ENCODE data around the gene DHX32.

DNA sequence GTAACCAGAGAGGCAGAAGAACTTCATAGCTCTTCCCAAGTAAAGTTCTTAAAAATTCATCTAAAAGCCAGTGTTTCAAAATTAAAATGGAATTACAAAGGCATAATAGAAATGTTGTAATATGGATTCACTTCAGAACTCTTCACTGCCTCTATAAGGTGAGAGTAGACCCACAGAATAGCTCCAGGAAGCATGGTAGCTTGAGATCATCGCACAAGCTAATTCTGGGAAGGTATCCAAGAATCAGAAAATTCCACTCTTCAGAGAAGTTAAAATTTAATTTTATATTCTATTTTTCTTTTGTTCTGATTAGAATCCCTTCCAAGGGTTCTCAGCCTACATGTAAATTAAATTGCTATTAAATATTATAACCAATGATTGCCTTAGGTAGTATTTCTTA is 1.5 kb upstream of the DHX32 start:
- TF ChIP-seq CTCF (IDR thresholded peaks at IDR 0.05; ENCODE audit: poor library complexity, severe bottlenecking) (no peak), REST (IDR thresholded peaks at IDR 0.05; ENCODE audit: borderline replicate concordance) (no peak), EZH2 (IDR thresholded peaks at IDR 0.05; ENCODE audit: borderline replicate concordance, insufficient read depth, low read length, poor library complexity, severe bottlenecking) (no peak), TAF1 (IDR thresholded peaks at IDR 0.05; ENCODE audit: low read depth) (no peak), POLR2AphosphoS5 (IDR thresholded peaks at IDR 0.05) (no peak), EP300 (conservative IDR thresholded peaks at IDR 0.05; ENCODE audit: poor library complexity, severe bottlenecking) (no peak)
